SK-N-SH treated with all-trans-retinoic acid at 6 μM for 48 hours (cell line): ENCODE data around the gene STN1.

Experiments used
- ARNTL ChIP-seq: fragments of 450-650 bp; formaldehyde crosslinking; IDR thresholded peaks from 2 replicates; pipeline ENCODE4 v1.5.0; 2020; ENCODE audit warnings: low read depth, mild to moderate bottlenecking, moderate library complexity, borderline replicate concordance
- GLIS3 ChIP-seq: fragments of 250-450 bp; sonication (Bioruptor Pico); IDR thresholded peaks from 2 replicates; pipeline ENCODE4 v1.5.0; 2020; ENCODE audit warnings: mild to moderate bottlenecking, moderate library complexity
- RARB ChIP-seq: fragments of 250-450 bp; sonication (Bioruptor Pico); IDR thresholded peaks from 2 replicates; pipeline ENCODE4 v1.8.0; 2021; ENCODE audit warnings: mild to moderate bottlenecking, moderate library complexity
- TCF4 ChIP-seq: fragments of 250-450 bp; sonication (Bioruptor Pico); IDR thresholded peaks from 2 replicates; pipeline ENCODE4 v1.8.0; 2021; ENCODE audit warnings: mild to moderate bottlenecking, moderate library complexity, borderline replicate concordance

- TF ChIP-seq GLIS3 (CRISPR knock-in tag) (no peak), TCF4 (CRISPR knock-in tag) (no peak), ARNTL (CRISPR knock-in tag) (no peak), RARB (CRISPR knock-in tag) (no peak)
Observed at GRCh38 chr10:103916876-103917275, 1.1 kb downstream of the STN1 start.
